Stimulated activated CD8-positive, alpha-beta memory T cell treated with anti-CD3 and anti-CD28 coated beads, Interleukin-2, amount 100 ng/mL, for 1 hour (primary cell): ENCODE results near the gene CAMK2N1.
"Not testable (repeated sequence)": the region's sequence is repeated elsewhere in the genome, so short reads cannot be mapped to it uniquely, and the experiment has no call there.

Source experiments
- DNase-seq, 2 donors: peaks; one replicate each; pipeline ENCODE4 v3.0.0-alpha.2; 2020; ENCODE audit warnings: low read depth in 2 of 2

The CAMK2N1 gene

DNA sequence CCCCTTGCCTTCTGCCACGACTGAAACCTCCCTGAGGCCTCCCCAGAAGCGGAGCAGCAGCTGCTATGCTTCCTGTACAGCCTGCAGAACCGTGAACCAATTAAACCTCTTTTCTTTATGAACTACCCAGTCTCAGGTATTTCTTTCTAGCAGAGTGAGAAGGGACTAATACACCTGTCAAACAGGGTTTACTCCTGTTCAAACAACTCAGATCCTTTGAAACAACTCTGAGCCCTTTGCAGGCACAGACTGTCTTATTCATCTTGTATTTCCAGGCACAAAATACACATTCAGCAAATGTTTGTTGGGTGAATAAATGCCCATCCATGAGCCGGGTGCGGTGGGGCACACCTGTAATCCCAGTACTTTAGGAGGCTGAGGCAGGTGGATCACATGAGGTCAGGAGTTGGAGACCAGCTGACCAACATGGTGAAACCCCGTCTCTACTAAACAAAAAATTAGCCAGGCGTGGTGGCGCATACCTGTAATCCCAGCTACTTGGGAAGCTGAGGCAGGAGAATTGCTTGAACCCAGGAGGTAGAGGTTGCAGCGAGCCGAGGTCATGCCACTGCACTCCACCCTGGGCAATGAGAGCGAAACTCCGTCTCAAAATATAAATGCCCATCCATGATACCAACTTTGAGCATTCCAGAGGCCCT lies 10.8 kb upstream of the CAMK2N1 start:
- not testable (repeated sequence) for DNase-seq

GRCh38 chr1:20496241-20496661 lies 10.2 kb upstream of the CAMK2N1 start:
- DNase-seq = no peak

- no peak for DNase-seq
Observed at GRCh38 chr1:20495661-20496060, 9.7 kb upstream of the CAMK2N1 start.

- DNase-seq = no peak
Observed at GRCh38 chr1:20494609-20495311, 8.8 kb upstream of the CAMK2N1 start.

GRCh38 chr1:20493839-20494608 lies 8.0 kb upstream of the CAMK2N1 start:
- peak; percentile 60 to 70 for DNase-seq

- no peak for DNase-seq
Observed at GRCh38 chr1:20493309-20493708, 7.3 kb upstream of the CAMK2N1 start.

GRCh38 chr1:20492751-20493150 lies 6.7 kb upstream of the CAMK2N1 start:
- no peak for DNase-seq

- DNase-seq = no peak
Observed at GRCh38 chr1:20491866-20492265, 5.9 kb upstream of the CAMK2N1 start.

GRCh38 chr1:20491178-20491577 lies 5.2 kb upstream of the CAMK2N1 start:
- no peak for DNase-seq

GRCh38 chr1:20487236-20487590 lies 1.2 kb upstream of the CAMK2N1 start:
- no peak for DNase-seq

GRCh38 chr1:20486457-20487235 lies 636 bp upstream of the CAMK2N1 start:
- no peak for DNase-seq

GRCh38 chr1:20484519-20485462 lies 1.2 kb downstream of the CAMK2N1 start:
- DNase-seq = no peak

DNA sequence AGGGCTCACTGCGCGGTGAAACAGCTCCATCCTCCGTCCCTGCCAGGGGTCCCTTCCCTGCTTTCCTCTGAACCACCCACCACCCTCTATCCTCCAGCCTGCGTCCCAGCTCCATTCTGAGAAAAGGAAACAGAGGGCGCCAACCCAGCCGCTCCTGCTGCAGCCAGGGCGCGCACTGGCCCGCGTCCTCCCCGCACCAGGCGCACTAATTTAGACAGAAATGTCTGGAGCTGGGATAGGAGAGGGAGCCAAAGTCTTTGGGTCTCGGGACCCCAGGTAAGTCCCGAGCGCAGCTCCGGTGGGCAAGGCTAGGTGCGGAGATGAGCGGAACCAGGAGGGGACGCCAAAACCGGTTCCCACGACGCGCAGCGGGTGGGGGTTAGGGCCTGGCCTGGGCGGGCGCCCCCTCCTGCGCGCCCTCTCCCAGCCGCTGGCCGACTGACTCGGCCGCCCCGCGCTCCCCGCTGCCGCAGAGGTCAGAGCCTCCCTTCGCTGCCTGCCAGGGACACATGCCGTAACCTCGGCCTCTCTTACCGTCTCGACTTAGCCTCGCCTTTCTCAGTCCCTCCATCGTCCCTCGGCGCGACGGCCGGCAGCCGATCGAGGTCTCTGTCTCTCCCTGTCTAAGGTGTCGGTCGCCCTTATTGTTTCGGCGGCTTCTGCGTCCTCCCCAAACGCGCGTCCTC lies 2.0 kb downstream of the CAMK2N1 start:
- DNase-seq = no peak

DNA sequence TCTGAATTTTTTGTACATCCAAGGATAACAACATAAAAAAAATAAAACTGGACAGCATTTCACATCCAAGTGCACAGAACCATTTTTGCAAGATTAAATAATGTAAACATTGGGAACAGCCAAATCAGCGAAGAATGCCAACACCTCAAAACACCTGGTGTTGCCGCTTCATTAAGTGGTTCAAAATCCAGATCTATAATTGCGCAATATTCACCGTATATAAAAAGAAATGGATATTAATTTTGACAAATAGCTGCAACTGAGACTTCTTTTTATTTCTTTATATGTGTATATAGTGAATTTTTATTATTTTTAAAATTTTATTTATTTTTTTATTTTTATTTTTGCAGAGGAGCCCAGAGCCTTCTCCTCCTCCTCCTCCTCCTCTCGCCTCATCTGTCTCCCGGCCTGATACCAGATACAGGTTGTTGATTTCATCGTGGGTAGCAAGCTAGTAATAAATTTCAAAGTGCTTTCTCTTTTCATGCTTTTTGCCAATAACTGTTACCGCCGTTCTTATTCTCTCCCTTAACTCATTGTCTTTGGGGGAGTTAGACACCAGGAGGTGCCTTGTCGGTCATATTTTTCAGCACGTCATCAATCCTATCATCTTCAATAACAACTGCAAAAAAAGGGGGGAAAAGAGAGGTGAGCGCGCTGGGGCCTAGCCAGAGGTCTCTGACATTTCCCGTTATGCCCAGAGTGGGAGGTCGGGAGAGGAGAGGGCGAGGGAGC lies 2.7 kb downstream of the CAMK2N1 start:
- DNase-seq = no peak

DNA sequence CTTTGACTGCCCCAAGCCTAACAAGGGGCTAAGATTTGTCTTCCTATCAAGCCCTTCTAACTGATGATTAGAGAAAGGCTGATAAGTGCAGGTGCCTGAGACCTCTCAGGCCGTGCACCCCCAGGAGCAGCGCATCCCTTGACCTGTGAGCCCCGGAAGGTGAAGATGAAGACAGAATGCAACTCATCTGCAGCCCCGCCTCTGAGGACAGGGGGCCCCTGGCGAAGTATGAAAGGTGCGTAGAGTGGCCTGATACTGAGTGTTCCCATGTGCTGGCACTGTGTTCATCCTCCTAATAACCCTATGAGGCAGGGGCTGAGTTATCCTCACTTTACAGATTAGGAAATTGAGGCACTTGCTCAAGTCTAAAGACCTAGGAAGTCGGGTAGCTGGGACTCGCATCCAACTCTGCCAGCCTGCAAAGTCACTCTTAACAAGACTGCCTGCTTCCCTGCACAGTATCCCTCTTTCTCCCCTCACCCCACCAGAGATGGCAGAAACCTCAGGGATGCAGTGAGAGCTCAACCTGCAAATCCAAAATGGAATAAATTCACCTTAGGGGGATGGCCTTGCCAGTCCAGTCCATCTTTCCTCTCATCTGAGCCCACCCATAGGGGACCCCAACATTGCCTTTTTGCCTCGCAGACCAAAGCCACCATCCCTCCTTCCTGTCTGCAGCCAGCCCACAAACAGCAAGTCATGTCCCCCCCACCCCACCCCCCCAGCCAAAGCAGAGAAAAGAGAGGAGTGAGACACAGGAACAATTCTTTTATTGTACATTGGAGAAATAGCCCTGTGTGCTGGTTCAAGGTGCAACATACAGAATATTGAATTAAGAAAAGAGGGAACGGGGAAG lies 4.1 kb downstream of the CAMK2N1 start:
- no peak for DNase-seq

GRCh38 chr1:20480951-20481617 lies 4.9 kb downstream of the CAMK2N1 start:
- no peak for DNase-seq

DNA sequence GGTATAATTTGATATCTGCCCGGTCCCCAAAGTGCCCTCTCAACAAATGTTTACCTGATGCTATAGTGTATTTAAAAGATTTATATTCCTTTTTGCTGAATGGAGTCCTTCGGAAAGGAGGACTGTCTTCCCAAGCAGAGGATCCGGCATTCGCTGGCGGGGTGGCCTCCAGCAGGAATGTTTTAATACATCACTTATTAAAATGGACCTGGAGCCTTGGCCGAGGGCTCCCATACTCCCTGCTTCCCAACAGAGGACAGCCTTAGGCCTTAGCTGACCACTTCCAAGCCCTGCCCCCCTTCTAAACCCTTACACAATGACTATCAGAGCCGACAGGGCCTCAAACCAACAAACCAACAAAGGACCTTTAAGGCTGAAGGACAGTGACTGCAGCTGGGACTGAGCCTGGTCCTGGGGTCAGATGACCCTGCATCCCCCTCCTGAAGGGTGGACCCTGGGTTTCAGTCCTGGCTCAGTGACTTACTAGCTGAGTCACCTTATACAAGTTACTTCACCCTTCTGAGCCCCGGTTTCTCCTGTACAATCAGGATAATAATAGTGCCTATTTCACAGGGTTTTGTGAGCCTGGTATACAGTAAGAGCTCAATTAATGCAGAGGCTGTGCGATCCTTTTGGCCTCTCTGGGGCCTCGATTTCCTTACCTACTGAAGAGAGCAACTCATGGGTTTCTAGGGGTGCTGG lies 5.6 kb downstream of the CAMK2N1 start:
- no peak for DNase-seq

DNA sequence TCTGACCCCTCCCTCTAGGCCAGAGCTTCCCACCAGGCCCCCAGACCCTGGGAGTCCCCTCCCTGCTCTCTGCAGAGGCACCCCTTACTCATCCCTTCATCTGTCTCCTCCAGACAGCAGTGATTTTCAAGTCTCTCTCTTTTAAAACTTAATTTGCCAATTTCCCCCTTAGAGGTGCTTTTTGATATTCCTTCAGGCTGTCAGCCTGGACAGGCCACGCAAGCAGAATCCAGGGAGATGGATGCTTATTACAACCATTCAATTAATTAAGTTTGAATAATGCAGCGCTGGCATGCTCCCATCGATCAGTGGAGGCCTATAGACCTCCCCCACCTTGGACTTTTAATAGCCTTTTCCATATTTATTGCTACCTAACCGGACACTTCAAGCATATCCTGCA lies 6.2 kb downstream of the CAMK2N1 start:
- no peak for DNase-seq
